Measurements from ENCODE around the gene WDR59.

GRCh38 chr16:75022567-75022966 is 37.6 kb upstream of the WDR59 start:
- TF ChIP-seq CTCF (IDR thresholded peaks at IDR 0.05): no peak
- TF ChIP-seq EZH2 (IDR thresholded peaks at IDR 0.05; ENCODE audit: borderline replicate concordance, insufficient read depth, low read depth, low read length, poor library complexity, severe bottlenecking): no peak
